Muscle layer of duodenum (tissue), 2 donors: Measurements from ENCODE around the gene CMTR1.

Experiments used
- H3K27ac ChIP-seq: one replicate; pipeline ENCODE4 v1.7.0; 2013; ENCODE audit warnings: mild to moderate bottlenecking, low read length
- H3K27me3 ChIP-seq: one replicate; pipeline ENCODE4 v1.7.0; 2013; ENCODE audit warnings: low read depth, mild to moderate bottlenecking, control low read depth, low read length
- H3K36me3 ChIP-seq, 2 donors: one replicate each; pipeline ENCODE4 v1.7.0; 2013; ENCODE audit warnings: low read length in 2 of 2, control low read depth in 1 of 2, mild to moderate bottlenecking in 1 of 2; ENCODE audit not compliant: insufficient read depth in 2 of 2, control insufficient read depth in 1 of 2
- H3K4me1 ChIP-seq, 2 donors: one replicate each; pipeline ENCODE4 v1.7.0; 2013; ENCODE audit warnings: low read length in 2 of 2, mild to moderate bottlenecking in 2 of 2, control low read depth in 1 of 2, moderate library complexity in 1 of 2; ENCODE audit not compliant: insufficient read depth in 2 of 2, control insufficient read depth in 1 of 2
- H3K4me3 ChIP-seq, 2 donors: one replicate each; pipeline ENCODE4 v1.7.0; 2013; ENCODE audit warnings: low read length in 2 of 2, low read depth in 1 of 2, mild to moderate bottlenecking in 1 of 2
- H3K9me3 ChIP-seq, 2 donors: one replicate each; pipeline ENCODE4 v1.7.0; 2013; ENCODE audit warnings: low read length in 2 of 2, control low read depth in 1 of 2, mild to moderate bottlenecking in 1 of 2; ENCODE audit not compliant: control insufficient read depth in 1 of 2
- donor health status: healthy.

Gene CMTR1

GRCh38 chr6:37516920-37517405, 83.9 kb downstream of the CMTR1 start:
- H3K27me3 ChIP-seq: no peaks in the 10 kb centered on the region
- peaks cover 8 to 11% of the 10 kb centered on the region in 2 donors for H3K4me1 ChIP-seq
- H3K27ac ChIP-seq: no peak overlapping the region
- H3K36me3 ChIP-seq: no peaks in the 10 kb centered on the region
- no peak overlapping the region for H3K4me3 ChIP-seq
- no peaks in the 10 kb centered on the region for H3K9me3 ChIP-seq

GRCh38 chr6:37517411-37517812, 84.4 kb downstream of the CMTR1 start:
- no peak overlapping the region for H3K4me3 ChIP-seq
- H3K27me3 ChIP-seq: no peaks in the 10 kb centered on the region
- no peaks in the 10 kb centered on the region for H3K36me3 ChIP-seq
- H3K9me3 ChIP-seq: no peaks in the 10 kb centered on the region
- H3K4me1 ChIP-seq: peaks cover 8 to 11% of the 10 kb centered on the region in 2 donors
- no peak overlapping the region for H3K27ac ChIP-seq

GRCh38 chr6:37518116-37518515, 85.1 kb downstream of the CMTR1 start:
- no peak overlapping the region for H3K4me3 ChIP-seq
- H3K36me3 ChIP-seq: no peaks in the 10 kb centered on the region
- H3K27ac ChIP-seq: no peak overlapping the region
- peaks cover 8 to 11% of the 10 kb centered on the region in 2 donors for H3K4me1 ChIP-seq
- H3K27me3 ChIP-seq: no peaks in the 10 kb centered on the region
- no peaks in the 10 kb centered on the region for H3K9me3 ChIP-seq

GRCh38 chr6:37519461-37519860, 86.4 kb downstream of the CMTR1 start:
- H3K9me3 ChIP-seq: no peaks in the 10 kb centered on the region
- no peaks in the 10 kb centered on the region for H3K27me3 ChIP-seq
- no peak overlapping the region for H3K27ac ChIP-seq
- H3K4me3 ChIP-seq: no peak overlapping the region
- H3K4me1 ChIP-seq: peaks cover 8 to 11% of the 10 kb centered on the region in 2 donors
- no peaks in the 10 kb centered on the region for H3K36me3 ChIP-seq

GRCh38 chr6:37520926-37521325, 87.9 kb downstream of the CMTR1 start:
- Histone ChIP-seq H3K36me3 (no peaks in the 10 kb centered on the region), H3K9me3 (no peaks in the 10 kb centered on the region), H3K27me3 (no peaks in the 10 kb centered on the region), H3K4me3 (no peak overlapping the region), H3K4me1 (peaks cover 5 to 8% of the 10 kb centered on the region in 2 donors), H3K27ac (no peak overlapping the region)

- no peaks in the 10 kb centered on the region for H3K36me3 ChIP-seq
- H3K4me3 ChIP-seq: no peak overlapping the region
- H3K27ac ChIP-seq: no peak overlapping the region
- peaks cover 0 to under 1% of the 10 kb centered on the region in 2 donors for H3K4me1 ChIP-seq
- H3K27me3 ChIP-seq: no peaks in the 10 kb centered on the region
- H3K9me3 ChIP-seq: no peaks in the 10 kb centered on the region
Observed at GRCh38 chr6:37521674-37522073, 88.7 kb downstream of the CMTR1 start.

GRCh38 chr6:37522836-37523235, 89.8 kb downstream of the CMTR1 start:
- Histone ChIP-seq H3K4me1 (no peaks in the 10 kb centered on the region), H3K27ac (no peak overlapping the region), H3K9me3 (no peaks in the 10 kb centered on the region), H3K36me3 (no peaks in the 10 kb centered on the region), H3K4me3 (no peak overlapping the region), H3K27me3 (no peaks in the 10 kb centered on the region)

- Histone ChIP-seq H3K27me3 (no peaks in the 10 kb centered on the region), H3K4me1 (no peaks in the 10 kb centered on the region)
Observed at GRCh38 chr6:37523412-37523811, 90.4 kb downstream of the CMTR1 start.

GRCh38 chr6:37524025-37524969, 91.3 kb downstream of the CMTR1 start:
- H3K9me3 ChIP-seq: no peaks in the 10 kb centered on the region
- no peaks in the 10 kb centered on the region for H3K36me3 ChIP-seq
- H3K27ac ChIP-seq: no peak overlapping the region
- no peaks in the 10 kb centered on the region for H3K27me3 ChIP-seq
- no peak overlapping the region for H3K4me3 ChIP-seq
- no peaks in the 10 kb centered on the region for H3K4me1 ChIP-seq

More at GRCh38 chr6:37523412-37523811, 90.4 kb downstream of the CMTR1 start:
- Histone ChIP-seq H3K36me3 (no peaks in the 10 kb centered on the region), H3K27ac (no peak overlapping the region), H3K4me3 (no peak overlapping the region), H3K9me3 (no peaks in the 10 kb centered on the region)

- H3K9me3 ChIP-seq: no peaks in the 10 kb centered on the region
- H3K27me3 ChIP-seq: no peaks in the 10 kb centered on the region
- no peak overlapping the region for H3K27ac ChIP-seq
- H3K4me1 ChIP-seq: no peaks in the 10 kb centered on the region
- H3K4me3 ChIP-seq: no peak overlapping the region
- no peaks in the 10 kb centered on the region for H3K36me3 ChIP-seq
Observed at GRCh38 chr6:37524970-37525318, 91.9 kb downstream of the CMTR1 start.

GRCh38 chr6:37525460-37526357, 92.7 kb downstream of the CMTR1 start:
- Histone ChIP-seq H3K4me1 (no peaks in the 10 kb centered on the region), H3K27ac (no peak overlapping the region), H3K9me3 (no peaks in the 10 kb centered on the region), H3K4me3 (no peak overlapping the region), H3K27me3 (no peaks in the 10 kb centered on the region), H3K36me3 (no peaks in the 10 kb centered on the region)
